OCI-LY3 (cell line): Measurements from ENCODE around the gene RAB29.

Source experiments
- H2AFZ ChIP-seq: fragments of 200-600, 300-600 bp; shearing (Covaris generic); 2 replicates; pipeline ENCODE4 v1.6.0; 2014; ENCODE audit warnings: antibody characterized with exemption, low read depth, low read length
- H3K27ac ChIP-seq: fragments of 200-600, 300-600 bp; sonication (generic); 2 replicates; pipeline ENCODE4 v1.5.1; 2014; ENCODE audit warnings: mild to moderate bottlenecking, low read length, moderate library complexity, mixed read lengths
- H3K27me3 ChIP-seq: fragments of 200-600, 300-600 bp; sonication (generic); 2 replicates; pipeline ENCODE4 v1.6.1; 2014; ENCODE audit warnings: low read depth, low read length, mixed read lengths
- H3K36me3 ChIP-seq: fragments of 200-600, 300-600 bp; sonication (generic); replicated peaks from 2 replicates; pipeline ENCODE3; 2014; ENCODE audit warnings: low read depth, low read length, mixed read lengths
- H3K4me1 ChIP-seq: fragments of 300-600, 200-600 bp; sonication (generic); 2 replicates; pipeline ENCODE4 v1.6.1; 2014; ENCODE audit warnings: low read length, mixed read lengths
- H3K4me2 ChIP-seq: fragments of 200-600, 300-600 bp; sonication (generic); 2 replicates; pipeline ENCODE4 v1.6.1; 2014; ENCODE audit warnings: low read length, mixed read lengths
- H3K4me3 ChIP-seq: fragments of 300-600, 200-600 bp; sonication (generic); 2 replicates; pipeline ENCODE4 v1.5.1; 2014; ENCODE audit warnings: antibody characterized with exemption, mild to moderate bottlenecking, low read length, moderate library complexity
- H3K79me2 ChIP-seq: fragments of 300-600, 200-600 bp; shearing (Covaris generic); 2 replicates; pipeline ENCODE4 v1.6.1; 2014; ENCODE audit warnings: mild to moderate bottlenecking, low read length, mixed read lengths
- H3K9ac ChIP-seq: fragments of 300-600, 200-600 bp; shearing (Covaris generic); 2 replicates; pipeline ENCODE4 v1.6.0; 2014; ENCODE audit warnings: mild to moderate bottlenecking, low read length, moderate library complexity
- H3K9me3 ChIP-seq: fragments of 200-600, 300-600 bp; shearing (Covaris generic); 2 replicates; pipeline ENCODE4 v1.6.1; 2014; ENCODE audit warnings: low read length, mixed read lengths; ENCODE audit not compliant: insufficient read depth
- H4K20me1 ChIP-seq: fragments of 200-600, 300-600 bp; sonication (generic); 2 replicates; pipeline ENCODE4 v1.6.1; 2016; ENCODE audit warnings: low read length, mixed read lengths; ENCODE audit not compliant: insufficient read depth
- EZH2phosphoT487 ChIP-seq: fragments of 200-600 bp; shearing (Covaris generic); IDR thresholded peaks from 2 replicates; pipeline ENCODE4 v1.6.1; 2018; ENCODE audit warnings: antibody characterized with exemption, mixed run types, low read depth
- TF ChIP-seq, protein P1 (sequence below): fragments of 200-600, 300-600 bp; sonication (generic); IDR thresholded peaks from 2 replicates; pipeline ENCODE4 v1.5.1; 2014; ENCODE audit warnings: antibody characterized with exemption, low read length, low read depth

Gene RAB29

DNA sequence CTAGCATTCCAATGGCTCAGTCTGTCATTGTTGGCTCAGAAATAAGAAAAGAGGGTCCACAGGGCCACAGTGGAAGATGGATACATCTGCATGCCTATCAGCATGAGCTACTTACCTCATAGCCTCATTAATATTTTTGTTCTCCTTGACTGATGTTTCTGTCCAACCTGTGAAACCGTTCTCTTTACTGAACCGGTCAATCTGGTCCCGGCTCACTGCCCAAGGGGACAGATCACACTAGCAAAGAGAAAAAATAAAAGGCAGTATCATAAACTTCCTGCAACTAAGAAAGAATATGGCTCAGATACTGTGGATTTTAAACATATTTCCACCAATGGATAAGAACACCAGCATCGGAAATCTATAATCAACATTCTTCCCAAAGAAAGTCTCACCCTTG lies 4.7 kb downstream of the RAB29 start:
- Histone ChIP-seq H2AFZ (no peak overlapping the region), H3K27ac (peak overlapping the region; percentile 92), H3K4me3 (no peak overlapping the region), H4K20me1 (no peaks in the 10 kb centered on the region), H3K9me3 (no peaks in the 10 kb centered on the region), H3K9ac (no peak overlapping the region), H3K4me2 (no peak overlapping the region), H3K27me3 (no peaks in the 10 kb centered on the region), H3K79me2 (peaks cover 95% of the 10 kb centered on the region), H3K4me1 (peaks cover 67% of the 10 kb centered on the region), H3K36me3 (peaks cover 72% of the 10 kb centered on the region)
- TF ChIP-seq EZH2phosphoT487: no peak
- TF ChIP-seq, protein P1, sequence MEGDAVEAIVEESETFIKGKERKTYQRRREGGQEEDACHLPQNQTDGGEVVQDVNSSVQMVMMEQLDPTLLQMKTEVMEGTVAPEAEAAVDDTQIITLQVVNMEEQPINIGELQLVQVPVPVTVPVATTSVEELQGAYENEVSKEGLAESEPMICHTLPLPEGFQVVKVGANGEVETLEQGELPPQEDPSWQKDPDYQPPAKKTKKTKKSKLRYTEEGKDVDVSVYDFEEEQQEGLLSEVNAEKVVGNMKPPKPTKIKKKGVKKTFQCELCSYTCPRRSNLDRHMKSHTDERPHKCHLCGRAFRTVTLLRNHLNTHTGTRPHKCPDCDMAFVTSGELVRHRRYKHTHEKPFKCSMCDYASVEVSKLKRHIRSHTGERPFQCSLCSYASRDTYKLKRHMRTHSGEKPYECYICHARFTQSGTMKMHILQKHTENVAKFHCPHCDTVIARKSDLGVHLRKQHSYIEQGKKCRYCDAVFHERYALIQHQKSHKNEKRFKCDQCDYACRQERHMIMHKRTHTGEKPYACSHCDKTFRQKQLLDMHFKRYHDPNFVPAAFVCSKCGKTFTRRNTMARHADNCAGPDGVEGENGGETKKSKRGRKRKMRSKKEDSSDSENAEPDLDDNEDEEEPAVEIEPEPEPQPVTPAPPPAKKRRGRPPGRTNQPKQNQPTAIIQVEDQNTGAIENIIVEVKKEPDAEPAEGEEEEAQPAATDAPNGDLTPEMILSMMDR: no peak

DNA sequence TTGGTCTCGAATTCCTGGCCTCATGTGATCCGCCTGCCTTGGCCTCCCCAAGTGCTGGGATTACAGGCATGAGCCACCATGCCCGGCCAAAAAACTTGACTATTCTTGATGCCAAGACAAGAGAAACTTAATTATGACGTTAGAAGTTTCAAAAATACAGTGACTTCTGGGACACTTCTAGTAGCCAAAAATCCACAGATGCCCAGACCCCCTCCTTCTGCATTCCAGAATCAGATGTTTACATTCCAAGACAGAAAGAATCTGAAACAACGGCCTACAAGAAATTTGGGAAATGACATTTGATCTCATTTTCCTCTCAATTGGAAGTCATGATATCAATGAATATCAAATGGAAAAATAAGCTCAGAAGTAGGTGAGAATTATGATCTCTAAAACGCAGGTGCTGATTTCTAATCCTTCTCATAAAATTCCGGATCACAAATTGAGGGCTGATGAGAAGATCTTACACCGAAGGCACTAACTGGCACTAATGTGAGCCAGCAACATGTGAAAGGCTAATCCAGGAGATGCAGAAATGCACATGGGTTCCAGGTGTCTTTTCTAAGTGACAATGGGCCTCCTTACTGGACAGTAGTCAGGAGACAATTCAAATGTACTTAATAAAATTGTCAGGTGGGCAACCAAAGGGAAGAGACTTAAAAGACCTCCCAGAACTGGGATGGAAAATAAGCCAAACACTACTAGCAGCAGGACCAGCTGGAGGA lies 5.5 kb downstream of the RAB29 start:
- H3K9ac ChIP-seq: no peak overlapping the region
- TF ChIP-seq EZH2phosphoT487: no peak
- TF ChIP-seq, protein P1: no peak
- H3K79me2 ChIP-seq: peaks cover 92% of the 10 kb centered on the region
- H3K27ac ChIP-seq: peak overlapping the region; percentile 92
- H3K36me3 ChIP-seq: peaks cover 69% of the 10 kb centered on the region
- H3K4me1 ChIP-seq: peaks cover 73% of the 10 kb centered on the region
- no peaks in the 10 kb centered on the region for H4K20me1 ChIP-seq
- H3K4me2 ChIP-seq: no peak overlapping the region
- no peaks in the 10 kb centered on the region for H3K9me3 ChIP-seq
- H2AFZ ChIP-seq: no peak overlapping the region
- no peaks in the 10 kb centered on the region for H3K27me3 ChIP-seq
- H3K4me3 ChIP-seq: no peak overlapping the region

DNA sequence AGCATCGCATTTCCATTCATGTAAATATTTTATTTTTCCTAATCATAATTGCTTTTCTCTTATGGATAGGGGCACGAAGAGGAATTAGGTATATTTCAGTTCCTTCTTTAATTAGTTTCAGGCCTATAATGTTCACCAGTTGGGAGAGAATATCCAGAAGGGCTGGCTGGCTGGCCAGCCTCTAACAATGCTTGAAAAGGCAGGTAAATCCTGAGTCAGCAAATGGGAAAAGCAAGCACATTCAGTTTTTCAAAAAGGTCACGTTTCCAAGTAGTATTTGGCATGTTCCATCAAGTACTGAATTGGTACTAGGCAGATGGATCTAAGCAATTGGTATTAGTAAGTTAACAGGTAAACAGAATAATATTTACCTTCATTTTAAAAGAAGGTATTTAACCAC lies 8.0 kb downstream of the RAB29 start:
- TF ChIP-seq EZH2phosphoT487: no peak
- TF ChIP-seq, protein P1: no peak

DNA sequence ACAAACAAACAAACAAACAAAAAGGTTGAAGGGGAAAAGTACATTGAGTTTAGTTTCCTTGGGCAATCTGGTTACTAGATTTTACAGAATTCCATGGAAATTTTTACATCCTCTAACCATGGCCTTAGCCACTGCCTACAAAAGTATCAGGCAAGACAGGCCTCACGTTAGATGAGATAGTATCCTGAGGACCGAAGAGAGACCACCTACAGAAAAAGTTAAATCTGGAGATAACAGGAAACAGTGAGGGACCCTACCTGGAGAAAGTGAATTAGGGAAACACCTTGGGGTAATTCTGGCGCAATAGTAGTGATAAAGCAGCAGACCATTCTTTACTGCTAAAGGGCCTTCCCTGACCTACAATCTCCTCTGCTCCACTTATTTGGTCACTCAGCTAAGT lies 8.7 kb downstream of the RAB29 start:
- Histone ChIP-seq H3K9me3 (no peaks in the 10 kb centered on the region), H3K27ac (peak overlapping the region; percentile 91)

More for the DNA sequence above, 8.0 kb downstream of the RAB29 start:
- Histone ChIP-seq H3K4me3 (peak overlapping the region; percentile 55), H2AFZ (no peak overlapping the region), H3K27me3 (no peaks in the 10 kb centered on the region), H3K4me1 (peaks cover 87% of the 10 kb centered on the region), H4K20me1 (no peaks in the 10 kb centered on the region), H3K27ac (peak overlapping the region; percentile 91), H3K79me2 (peaks cover 79% of the 10 kb centered on the region), H3K9me3 (no peaks in the 10 kb centered on the region), H3K4me2 (peak overlapping the region; percentile 89), H3K36me3 (peaks cover 54% of the 10 kb centered on the region), H3K9ac (peak overlapping the region; percentile 74)

More for the DNA sequence above, 8.7 kb downstream of the RAB29 start:
- Histone ChIP-seq H3K9ac (peak overlapping the region; percentile 74), H2AFZ (no peak overlapping the region), H3K4me2 (peak overlapping the region; percentile 89), H3K4me1 (peaks cover 81% of the 10 kb centered on the region), H3K4me3 (peak overlapping the region; percentile 55), H3K79me2 (peaks cover 72% of the 10 kb centered on the region), H3K36me3 (peaks cover 49% of the 10 kb centered on the region), H4K20me1 (no peaks in the 10 kb centered on the region), H3K27me3 (no peaks in the 10 kb centered on the region)
- TF ChIP-seq EZH2phosphoT487: no peak
- TF ChIP-seq, protein P1: no peak
